GM12872 (cell line): ENCODE data around the gene ROCK2.

ENCODE experiments used
- CTCF ChIP-seq: IDR thresholded peaks from 3 replicates; pipeline ENCODE4 v1.5.1; 2011; ENCODE audit warnings: low read depth, mild to moderate bottlenecking, low read length, moderate library complexity; ENCODE audit not compliant: insufficient read depth

The ROCK2 gene

GRCh38 chr2:11311543-11311942, 32.9 kb downstream of the ROCK2 start:
- TF ChIP-seq CTCF: no peak

- no peak for TF ChIP-seq CTCF
These were observed 34.2 kb downstream of the ROCK2 start for GRCh38 chr2:11310212-11310611.

DNA sequence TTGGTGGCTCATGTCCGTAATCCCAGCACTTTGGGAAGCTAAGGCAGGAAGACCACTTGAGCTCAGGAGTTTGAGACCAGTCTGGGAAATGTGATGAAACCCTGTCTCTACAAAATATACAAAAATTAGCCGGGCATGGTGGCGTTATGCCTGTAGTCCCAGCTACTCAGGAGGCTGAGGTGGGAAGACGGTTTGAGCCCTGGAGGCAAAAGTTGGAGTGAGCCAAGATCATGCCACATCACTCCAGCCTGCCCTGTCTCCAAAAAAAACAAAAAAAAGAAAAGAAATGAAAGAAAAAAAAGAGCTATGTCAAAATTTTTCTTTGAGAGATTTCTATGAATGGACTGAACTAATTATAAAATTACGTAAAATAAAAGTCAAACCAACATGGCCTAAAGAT, 34.7 kb downstream of the ROCK2 start:
- TF ChIP-seq CTCF: no peak

GRCh38 chr2:11307764-11308415, 36.5 kb downstream of the ROCK2 start:
- no peak for TF ChIP-seq CTCF

DNA sequence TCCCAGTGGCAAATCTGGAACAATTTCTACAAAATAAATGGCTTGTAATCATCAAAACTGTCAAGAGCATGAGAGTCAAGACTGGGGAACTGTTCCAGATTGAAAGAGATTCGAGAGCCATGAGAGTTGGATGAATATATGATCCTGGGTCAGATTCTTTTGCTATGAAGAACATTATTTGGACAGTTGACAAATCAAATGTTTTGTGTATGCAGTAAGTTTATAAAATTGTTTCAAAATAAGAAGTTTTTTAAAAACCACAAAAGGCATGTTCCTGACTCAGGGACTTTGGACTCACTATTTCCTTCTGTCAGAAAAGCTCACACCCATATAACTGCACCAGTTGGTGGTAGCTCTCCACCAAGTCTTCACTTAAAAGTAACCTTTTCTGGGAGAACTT, 38.5 kb downstream of the ROCK2 start:
- TF ChIP-seq CTCF: no peak

DNA sequence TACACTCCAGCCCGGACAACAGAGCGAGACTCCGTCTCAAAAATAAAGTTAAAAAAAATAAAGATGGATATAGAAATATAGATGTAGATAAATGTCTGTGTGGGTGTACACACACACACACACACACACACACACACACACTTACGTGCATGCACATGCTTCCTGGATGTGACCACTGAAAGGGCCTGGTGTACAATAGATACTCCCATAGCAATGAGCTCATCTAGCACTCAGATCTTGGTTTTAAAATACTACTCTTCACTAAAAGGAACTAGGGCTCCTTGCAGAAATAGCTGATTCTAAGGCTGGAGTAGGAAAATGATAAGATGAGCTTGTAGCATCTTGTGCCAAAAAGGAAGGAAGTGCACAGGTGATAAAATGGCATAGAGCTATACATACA, 39.1 kb downstream of the ROCK2 start:
- TF ChIP-seq CTCF: no peak

DNA sequence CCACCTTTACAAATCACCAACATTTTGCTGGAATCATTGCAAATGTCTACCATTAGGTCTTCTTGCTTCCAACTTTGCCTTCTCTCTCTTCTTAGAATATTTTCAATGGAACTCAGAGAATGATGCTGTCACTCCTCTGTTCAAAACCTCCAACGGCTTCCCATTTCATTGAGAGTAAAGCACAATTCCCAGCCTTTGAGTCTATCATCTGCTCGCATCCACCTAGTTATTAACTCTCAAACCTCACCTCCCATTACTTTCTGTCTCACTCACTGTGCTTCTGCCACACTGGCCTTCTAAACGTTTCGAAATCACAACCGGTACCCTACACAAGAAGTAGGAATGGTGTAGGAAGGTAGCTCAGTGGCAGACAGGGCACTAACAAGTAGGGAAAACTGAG, 40.0 kb downstream of the ROCK2 start:
- TF ChIP-seq CTCF: no peak
